Endodermal cell (in vitro differentiated cells): ENCODE measurements around the gene PAX7. TPM values are rescaled to one million over a fixed set of nuclear protein-coding genes. Genes with fewer than 3 reads are reported as not detected.

Experiments used
- DNase-seq: peaks from one replicate; pipeline ENCODE4 v3.0.0-alpha.2; 2017
- H3K27ac ChIP-seq: 2 replicates; pipeline ENCODE4 v1.5.1; 2013; ENCODE audit warnings: mild to moderate bottlenecking, low read depth, low read length, moderate library complexity
- H3K27me3 ChIP-seq: 2 replicates; pipeline ENCODE4 v1.6.1; 2013; ENCODE audit warnings: mild to moderate bottlenecking, low read length, moderate library complexity; ENCODE audit not compliant: insufficient read depth, control insufficient read depth, poor library complexity, severe bottlenecking
- H3K36me3 ChIP-seq: 2 replicates; pipeline ENCODE4 v1.7.0; 2013; ENCODE audit warnings: mild to moderate bottlenecking, low read length, moderate library complexity; ENCODE audit not compliant: control insufficient read depth, insufficient read depth
- H3K4me1 ChIP-seq: one replicate; pipeline ENCODE4 v1.7.0; 2013; ENCODE audit warnings: low read length; ENCODE audit not compliant: control insufficient read depth, insufficient read depth
- H3K4me3 ChIP-seq: 2 replicates; pipeline ENCODE4 v1.5.1; 2013; ENCODE audit warnings: mild to moderate bottlenecking, low read length, moderate library complexity
- H3K9ac ChIP-seq: 2 replicates; pipeline ENCODE4 v1.6.1; 2013; ENCODE audit warnings: mild to moderate bottlenecking, low read length, moderate library complexity; ENCODE audit not compliant: poor library complexity, severe bottlenecking; ENCODE audit errors: extremely low read depth
- H3K9me3 ChIP-seq: 2 replicates; pipeline ENCODE4 v1.6.1; 2013; ENCODE audit warnings: mild to moderate bottlenecking, low read length, moderate library complexity; ENCODE audit not compliant: control insufficient read depth
- H3K27ac Mint-ChIP-seq: 2 replicates; pipeline ENCODE4 v1.8.0; 2020; ENCODE audit warnings: mixed read lengths
- H3K27me3 Mint-ChIP-seq: 2 replicates; pipeline ENCODE4 v1.8.0; 2021; ENCODE audit warnings: mild to moderate bottlenecking, mixed read lengths; ENCODE audit not compliant: insufficient read depth
- H3K36me3 Mint-ChIP-seq: 2 replicates; pipeline ENCODE4 v1.8.0; 2020; ENCODE audit warnings: low read depth, mixed read lengths
- H3K4me1 Mint-ChIP-seq: 2 replicates; pipeline ENCODE4 v1.8.0; 2020; ENCODE audit warnings: mixed read lengths
- H3K4me3 Mint-ChIP-seq: 2 replicates; pipeline ENCODE4 v1.8.0; 2020; ENCODE audit warnings: mild to moderate bottlenecking, moderate library complexity, mixed read lengths
- H3K9me3 Mint-ChIP-seq: 2 replicates; pipeline ENCODE4 v1.8.0; 2020; ENCODE audit warnings: mild to moderate bottlenecking, mixed read lengths
- WGBS, 2 experiments: methylation state at CpG; one replicate each; pipeline versions ENCODE4 v1.1.5 to v1.1.7; 2013; ENCODE audit warnings: missing lambda C conversion rate in 2 of 2, mixed read lengths in 1 of 2; ENCODE audit not compliant: insufficient coverage in 1 of 2, insufficient read length in 1 of 2; 5-methylcytosine and 5-hydroxymethylcytosine counted together
- total RNA-seq, 2 donors: library from RNA; stranded (reverse); fragmentation: NEBNext Ultra II Directional in 1 of 2; extraction: Animal tissue kit (Norgen Biotek cat#: 25700) in 1 of 2; gene quantifications; 2 replicates in 1 of 2; 3 replicates in 1 of 2; pipeline ENCODE4 v1.2.1, GENCODE V29; 2021
- TF ChIP-seq, protein P1 (sequence below): fragments of 200-600 bp; sonication (generic); conservative IDR thresholded peaks from 2 replicates; pipeline ENCODE4 v1.5.0; 2021; ENCODE audit warnings: antibody characterized with exemption, mild to moderate bottlenecking

Gene PAX7
- total RNA-seq, 2 donors from 2014 or later: 2.2 to 2.4 TPM

DNA sequence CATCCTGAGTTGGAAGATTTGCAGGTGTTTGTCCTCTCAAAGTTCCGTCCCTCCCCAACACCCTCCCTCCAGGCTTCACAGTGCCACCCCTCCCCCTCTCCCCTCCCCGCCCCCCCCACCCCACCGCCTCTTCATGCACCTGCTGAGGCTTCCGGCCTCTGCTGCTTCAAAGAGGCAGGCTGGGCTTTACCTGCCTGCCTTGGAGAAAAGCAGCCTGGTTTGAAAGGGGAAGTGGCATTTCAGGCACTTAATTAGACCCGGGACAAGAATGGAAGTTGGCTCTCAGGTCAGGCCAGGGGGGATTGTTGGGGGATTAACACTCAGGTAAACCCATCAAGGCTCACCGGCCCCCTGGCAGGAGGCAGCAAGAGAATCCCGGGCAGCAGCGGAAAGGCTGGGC lies 21.1 kb downstream of the PAX7 start:
- WGBS, 2 experiments: 3% methylated on average over 5 of the region's 8 CpGs; no CpG with 5 or more reads in 1 of the 2 experiments
- Histone ChIP-seq H3K9ac (no peak overlapping the region), H3K4me3 (no peak overlapping the region), H3K27me3 (peaks cover 94% of the 10 kb centered on the region), H3K27ac (no peak overlapping the region), H3K36me3 (no peaks in the 10 kb centered on the region), H3K4me1 (peaks cover 9% of the 10 kb centered on the region), H3K9me3 (no peaks in the 10 kb centered on the region)
- TF ChIP-seq, protein P1, sequence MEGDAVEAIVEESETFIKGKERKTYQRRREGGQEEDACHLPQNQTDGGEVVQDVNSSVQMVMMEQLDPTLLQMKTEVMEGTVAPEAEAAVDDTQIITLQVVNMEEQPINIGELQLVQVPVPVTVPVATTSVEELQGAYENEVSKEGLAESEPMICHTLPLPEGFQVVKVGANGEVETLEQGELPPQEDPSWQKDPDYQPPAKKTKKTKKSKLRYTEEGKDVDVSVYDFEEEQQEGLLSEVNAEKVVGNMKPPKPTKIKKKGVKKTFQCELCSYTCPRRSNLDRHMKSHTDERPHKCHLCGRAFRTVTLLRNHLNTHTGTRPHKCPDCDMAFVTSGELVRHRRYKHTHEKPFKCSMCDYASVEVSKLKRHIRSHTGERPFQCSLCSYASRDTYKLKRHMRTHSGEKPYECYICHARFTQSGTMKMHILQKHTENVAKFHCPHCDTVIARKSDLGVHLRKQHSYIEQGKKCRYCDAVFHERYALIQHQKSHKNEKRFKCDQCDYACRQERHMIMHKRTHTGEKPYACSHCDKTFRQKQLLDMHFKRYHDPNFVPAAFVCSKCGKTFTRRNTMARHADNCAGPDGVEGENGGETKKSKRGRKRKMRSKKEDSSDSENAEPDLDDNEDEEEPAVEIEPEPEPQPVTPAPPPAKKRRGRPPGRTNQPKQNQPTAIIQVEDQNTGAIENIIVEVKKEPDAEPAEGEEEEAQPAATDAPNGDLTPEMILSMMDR: no peak
- H3K27me3 Mint-ChIP-seq: peaks cover 98% of the 10 kb centered on the region
- no peaks in the 10 kb centered on the region for H3K36me3 Mint-ChIP-seq
- H3K4me1 Mint-ChIP-seq: peaks cover 42% of the 10 kb centered on the region
- peak; percentile 93 for DNase-seq
- H3K9me3 Mint-ChIP-seq: no peaks in the 10 kb centered on the region
- H3K27ac Mint-ChIP-seq: no peak overlapping the region
- no peak overlapping the region for H3K4me3 Mint-ChIP-seq

DNA sequence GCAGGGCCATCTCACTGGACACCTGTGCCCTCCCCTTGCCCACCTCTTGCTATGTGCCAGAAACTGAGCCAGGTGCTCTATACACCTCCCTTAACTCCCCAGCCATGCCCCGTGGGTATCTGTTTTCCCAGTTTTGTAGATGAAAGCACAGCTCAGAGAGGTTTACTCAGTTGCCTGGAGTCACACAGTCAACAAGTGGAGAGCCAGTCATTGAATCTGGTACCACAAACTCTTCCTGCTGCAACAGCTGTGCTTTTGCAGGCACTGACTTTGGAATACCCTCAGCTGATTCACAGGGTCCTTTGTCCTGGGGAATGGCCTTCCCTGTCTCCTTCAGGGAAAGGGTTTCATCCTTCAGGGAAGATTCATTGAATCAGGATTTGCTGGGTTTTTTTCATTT lies 22.1 kb downstream of the PAX7 start:
- peaks cover 99% of the 10 kb centered on the region for H3K27me3 Mint-ChIP-seq
- Histone ChIP-seq H3K27me3 (peaks cover 95% of the 10 kb centered on the region), H3K36me3 (no peaks in the 10 kb centered on the region), H3K27ac (no peak overlapping the region), H3K9me3 (no peaks in the 10 kb centered on the region), H3K9ac (no peak overlapping the region), H3K4me1 (peaks cover 9% of the 10 kb centered on the region), H3K4me3 (no peak overlapping the region)
- no peak for DNase-seq
- no peaks in the 10 kb centered on the region for H3K9me3 Mint-ChIP-seq
- TF ChIP-seq, protein P1: no peak
- H3K27ac Mint-ChIP-seq: no peak overlapping the region
- no peaks in the 10 kb centered on the region for H3K36me3 Mint-ChIP-seq
- no peak overlapping the region for H3K4me3 Mint-ChIP-seq
- H3K4me1 Mint-ChIP-seq: peaks cover 37% of the 10 kb centered on the region
- WGBS, 2 experiments: 27 to 57% methylated on average over 1 of the region's 1 CpG

GRCh38 chr1:18653367-18653766 lies 22.7 kb downstream of the PAX7 start:
- Mint-ChIP-seq H3K4me3 (no peak overlapping the region), H3K4me1 (peaks cover 36% of the 10 kb centered on the region), H3K9me3 (no peaks in the 10 kb centered on the region), H3K36me3 (no peaks in the 10 kb centered on the region), H3K27ac (no peak overlapping the region), H3K27me3 (peaks cover 99% of the 10 kb centered on the region)
- Histone ChIP-seq H3K4me3 (no peak overlapping the region), H3K9me3 (no peaks in the 10 kb centered on the region), H3K27ac (peak overlapping the region; percentile 64), H3K36me3 (no peaks in the 10 kb centered on the region), H3K9ac (no peak overlapping the region), H3K4me1 (peaks cover 9% of the 10 kb centered on the region), H3K27me3 (peaks cover 95% of the 10 kb centered on the region)
- DNase-seq: no peak
- 73 to 81% methylated on average over 7 to 8 of the region's 8 CpGs for WGBS, 2 experiments
- TF ChIP-seq, protein P1: no peak
